ENCODE data around the gene ETV3L.

- TF ChIP-seq CTCF (IDR thresholded peaks at IDR 0.05) (no peak), POLR2A (IDR thresholded peaks at IDR 0.05) (no peak)
Measured at GRCh38 chr1:157088607-157089006, 11.0 kb downstream of the ETV3L start.

Data from Peyer's patch (tissue), 4 donors.